Mucosa of descending colon (tissue), 3 donors: ENCODE data around the gene MAN1C1. TPM values are rescaled to one million over a fixed set of nuclear protein-coding genes. Genes with fewer than 3 reads are reported as not detected.

Source experiments
- ATAC-seq: fragments of 200-7000 bp; cut with Tn5 transposase; one replicate; pipeline ENCODE4 v1.9.1; 2020; ENCODE audit warnings: mild to moderate bottlenecking, moderate library complexity
- DNase-seq, 3 donors: peaks; one replicate each; pipeline ENCODE4 v3.0.0-alpha.2; 2020
- H3K36me3 ChIP-seq: fragments of 200-600 bp; one replicate; pipeline ENCODE4 v1.8.0; 2021; ENCODE audit warnings: low read depth, mild to moderate bottlenecking
- H3K4me1 ChIP-seq: fragments of 200-600 bp; one replicate; pipeline ENCODE4 v1.8.0; 2021; ENCODE audit warnings: low read depth, mild to moderate bottlenecking
- H3K4me3 ChIP-seq: fragments of 200-600 bp; one replicate; pipeline ENCODE4 v1.8.0; 2021; ENCODE audit warnings: mild to moderate bottlenecking
- H3K9me3 ChIP-seq: fragments of 200-600 bp; one replicate; pipeline ENCODE4 v1.8.0; 2021; ENCODE audit warnings: mild to moderate bottlenecking
- CTCF ChIP-seq: fragments of 200-600 bp; IDR thresholded peaks from one replicate; pipeline ENCODE4 v1.8.0; 2022; ENCODE audit warnings: antibody characterized with exemption, mild to moderate bottlenecking
- intact Hi-C, 2 donors: fragments of 100-400 bp; cut with DNase I in 1 of 2; cut with micrococcal nuclease in 1 of 2; formaldehyde crosslinking; loops; one replicate each; pipeline versions ENCODE4 v1.11.0 to v1.11.1; 2022; cut with DNase I, micrococcal nuclease
- total RNA-seq, 3 donors: library from RNA; stranded (reverse); fragmentation: NEBNext Ultra II Directional in 2 of 3; extraction: Animal tissue kit (Norgen Biotek cat#: 25700) in 2 of 3; gene quantifications; one replicate each; pipeline versions ENCODE4 v1.2.1 to v1.2.4, GENCODE V29; 2021 to 2023
- donor health status: DM: no; HTN: no; CAD: no; lungs with moderate emphysema.
- donor health status: DM: no; HTN: no; CAD: no.
- donor health status: DM: no; HTN: yes; CAD: no.

Gene MAN1C1
- total RNA-seq, 3 donors from 2014 or later: 2.5 to 22.0 (median 6.1) TPM

GRCh38 chr1:25831569-25832196 lies 215.1 kb downstream of the MAN1C1 start:
- TF ChIP-seq CTCF: no peak
- no peaks in the 10 kb centered on the region for H3K4me1 ChIP-seq
- peak; percentile 47 for ATAC-seq
- H3K4me3 ChIP-seq: no peak overlapping the region
- H3K9me3 ChIP-seq: no peaks in the 10 kb centered on the region
- DNase-seq: no peak
- H3K36me3 ChIP-seq: peaks cover 26% of the 10 kb centered on the region
- intact Hi-C loops: no loop called here

GRCh38 chr1:25832336-25833037 lies 215.9 kb downstream of the MAN1C1 start:
- TF ChIP-seq CTCF: no peak
- H3K9me3 ChIP-seq: no peaks in the 10 kb centered on the region
- no peak for DNase-seq
- H3K4me3 ChIP-seq: no peak overlapping the region
- no peaks in the 10 kb centered on the region for H3K4me1 ChIP-seq
- intact Hi-C loops: no loop called here
- peaks cover 22% of the 10 kb centered on the region for H3K36me3 ChIP-seq
- peak; percentile 66 for ATAC-seq

- DNase-seq (no peak), ATAC-seq (no peak)
- intact Hi-C loops: no loop called here
- H3K4me1 ChIP-seq: no peaks in the 10 kb centered on the region
- no peaks in the 10 kb centered on the region for H3K9me3 ChIP-seq
- peaks cover 22% of the 10 kb centered on the region for H3K36me3 ChIP-seq
- no peak for TF ChIP-seq CTCF
- no peak overlapping the region for H3K4me3 ChIP-seq
Measured at GRCh38 chr1:25833158-25833557, 216.6 kb downstream of the MAN1C1 start.

Other genes with a start within 250 kb of the MAN1C1 start
- under 1 TPM in 1 of 3 donors, not detected in 2; 0.39 TPM for gene RHCE, start 196.0 kb upstream of the MAN1C1 start, total RNA-seq
- 10 to 100 TPM; 21.8 to 23.5 (median 22.5) TPM for gene MACO1, start 185.9 kb upstream of the MAN1C1 start, total RNA-seq
- gene LDLRAP1, start 73.2 kb upstream of the MAN1C1 start, total RNA-seq: 10 to 100 TPM; 31.0 to 43.5 (median 37.0) TPM
- gene SELENON, start 183.4 kb downstream of the MAN1C1 start, total RNA-seq: 10 to 100 TPM; 29.6 to 45.1 (median 35.9) TPM
- 10 to 100 TPM; 46.2 to 94.3 (median 83.0) TPM for gene MTFR1L, start 203.2 kb downstream of the MAN1C1 start, total RNA-seq
- gene AUNIP, start 242.7 kb downstream of the MAN1C1 start, total RNA-seq: 1 to 10 TPM in 1 of 3 donors, under 1 TPM in 2; 0.28 to 1.5 (median 0.35) TPM